IgD-negative memory B cell (primary cell): ENCODE data around the gene MEGF6. TPM values are rescaled to one million over a fixed set of nuclear protein-coding genes. Genes with fewer than 3 reads are reported as not detected.

ENCODE experiments used
- polyA plus RNA-seq: library from polyadenylated mRNA; unstranded; fragments of 300-500 nt; fragmentation: Illumina TruSeq; gene quantifications from one replicate; pipeline ENCODE4 v1.2.3, GENCODE V29; 2021

Gene MEGF6
- polyA plus RNA-seq, 1 donor from 2014 or later = 2.3 TPM

Other genes with a start within 250 kb of the MEGF6 start
- gene ARHGEF16, start 156.8 kb downstream of the MEGF6 start, polyA plus RNA-seq = not detected
- gene TPRG1L, start 13.5 kb upstream of the MEGF6 start, polyA plus RNA-seq = 37.8 TPM
- 29.7 TPM for gene WRAP73, start 38.6 kb upstream of the MEGF6 start, polyA plus RNA-seq
- 0.88 TPM for gene TP73, start 41.0 kb upstream of the MEGF6 start, polyA plus RNA-seq
- gene CCDC27, start 140.9 kb upstream of the MEGF6 start, polyA plus RNA-seq = not detected
- not detected for gene SMIM1, start 161.2 kb upstream of the MEGF6 start, polyA plus RNA-seq
- gene LRRC47, start 185.0 kb upstream of the MEGF6 start, polyA plus RNA-seq = 21.4 TPM
- 18.3 TPM for gene CEP104, start 245.7 kb upstream of the MEGF6 start, polyA plus RNA-seq
- gene DFFB, start 246.0 kb upstream of the MEGF6 start, polyA plus RNA-seq = 7.1 TPM